IPS-NIHi7 (cell line): Measurements from ENCODE around the gene YLPM1.
A peak's percentile ranks its signal among the peaks of the same experiment; 100 is the strongest.

Experiments
- DNase-seq: peaks from one replicate; pipeline ENCODE4 v3.0.0; 2012; ENCODE audit warnings: mixed read lengths; ENCODE audit errors: extremely low spot score

Gene YLPM1

GRCh38 chr14:74875941-74876913 is 113.1 kb downstream of the YLPM1 start, which contains the start of gene PROX2:
Gene PROX2 (minus strand): TSS chr14:74876145. CDS start chr14:74863834, 12,311 bp downstream.
- DNase-seq = peak; percentile 31

DNA sequence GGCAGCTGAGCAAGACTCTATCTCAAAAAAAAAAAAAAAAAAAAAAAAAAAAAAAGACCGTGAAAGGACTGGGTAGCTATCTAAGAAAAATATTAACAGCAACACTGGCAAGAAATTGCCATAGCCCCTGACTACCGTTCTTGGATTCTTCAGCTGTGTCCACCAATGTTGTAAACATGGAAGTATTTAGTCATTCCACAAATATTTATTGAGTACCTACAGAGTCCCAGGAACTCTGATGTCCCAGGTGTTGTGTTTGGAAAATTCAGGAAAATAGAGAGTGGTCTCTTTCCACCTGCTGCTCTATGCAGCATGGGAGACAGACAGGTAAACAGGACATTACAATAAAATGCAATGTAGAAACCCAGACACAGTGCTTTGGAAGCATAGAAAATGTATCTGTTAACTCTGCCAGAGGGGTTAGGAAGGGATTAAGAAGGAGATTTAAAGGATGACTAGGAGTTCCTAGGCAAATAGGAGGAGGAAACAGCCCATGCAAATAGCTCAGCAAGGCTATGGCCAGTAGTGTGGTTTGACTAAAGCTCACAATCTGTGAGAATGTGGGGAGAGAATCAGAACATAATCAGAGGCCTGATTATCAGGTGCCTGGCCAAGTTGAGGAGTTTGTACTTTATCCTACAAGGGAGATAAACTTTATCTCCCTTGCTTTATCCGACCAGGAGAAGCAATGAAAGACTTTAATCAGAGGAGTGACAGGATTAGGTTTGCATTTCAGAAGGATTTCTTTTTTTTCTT is 116.5 kb downstream of the YLPM1 start:
- DNase-seq = no peak

- peak; percentile 95 for DNase-seq
These were observed 118.5 kb downstream of the YLPM1 start, which contains the start of gene DLST for GRCh38 chr14:74881431-74882102. Gene DLST (plus strand): TSS chr14:74881916. CDS start chr14:74881954, 38 bp downstream.

GRCh38 chr14:74882103-74882920 is 119.2 kb downstream of the YLPM1 start:
- peak; percentile 35 for DNase-seq
